ENCODE measurements around the gene DPM3.
A peak's percentile ranks its signal among the peaks of the same experiment; 100 is the strongest.

DPM3 gene

DNA sequence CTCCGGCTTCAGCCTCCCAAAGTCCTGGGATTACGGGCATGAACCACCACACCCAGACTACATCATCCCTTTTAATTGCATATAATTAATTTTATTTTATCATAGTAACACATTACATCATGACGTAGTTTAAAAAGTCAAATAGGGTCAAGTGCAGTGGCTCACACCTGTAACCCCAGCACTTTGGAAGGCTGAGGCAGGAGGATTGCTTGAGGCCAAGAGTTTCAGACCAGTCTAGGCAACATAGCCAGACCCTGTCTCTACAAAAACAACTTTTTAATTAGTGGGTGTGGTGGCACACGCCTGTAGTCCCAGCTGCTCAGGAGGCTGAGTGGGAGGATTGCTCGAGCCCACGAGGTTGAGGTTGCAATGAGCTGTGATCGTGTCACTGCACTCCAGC lies 41.0 kb downstream of the DPM3 start:
- Histone ChIP-seq H3K27ac (ENCODE audit: low read depth, low read length) (no peak overlapping the region), H3K9ac (ENCODE audit: low read depth in 1 of 2, low read length in 2 of 2) (no peak overlapping the region), H3K9me3 (ENCODE audit: control insufficient read depth in 1 of 2, low read length in 2 of 2) (no peaks in the 10 kb centered on the region), H3K27me3 (ENCODE audit: control insufficient read depth in 1 of 2, insufficient read depth in 2 of 2, low read length in 2 of 2) (no peaks in the 10 kb centered on the region), H3K4me1 (ENCODE audit: control insufficient read depth in 1 of 2, insufficient read depth in 2 of 2, low read length in 2 of 2) (peaks cover 0 to 9% of the 10 kb centered on the region in 2 donors), H3K36me3 (ENCODE audit: control insufficient read depth in 1 of 2, insufficient read depth in 2 of 2, low read length in 2 of 2) (no peaks in the 10 kb centered on the region), H3K4me3 (ENCODE audit: low read depth in 1 of 2, low read length in 2 of 2) (no peak overlapping the region)

DNA sequence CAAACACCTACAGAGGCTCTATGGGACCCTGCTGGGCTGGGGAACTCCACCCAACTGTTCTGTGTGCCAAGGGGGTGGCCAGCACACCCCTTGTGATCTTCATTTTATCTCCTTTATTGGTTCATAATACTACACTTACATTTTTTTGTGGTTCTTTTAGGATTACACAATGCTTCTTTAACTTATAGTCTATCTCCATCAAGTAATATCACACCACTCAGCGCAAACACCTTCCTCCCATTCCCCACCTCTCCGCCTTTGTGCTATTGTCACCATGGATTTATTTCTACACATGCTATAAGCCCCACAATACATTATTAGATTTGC lies 45.7 kb downstream of the DPM3 start:
- Histone ChIP-seq H3K36me3 (ENCODE audit: control insufficient read depth in 1 of 2, insufficient read depth in 2 of 2, low read length in 2 of 2) (no peaks in the 10 kb centered on the region), H3K27ac (ENCODE audit: low read depth, low read length) (no peak overlapping the region), H3K9me3 (ENCODE audit: control insufficient read depth in 1 of 2, low read length in 2 of 2) (no peaks in the 10 kb centered on the region), H3K4me1 (ENCODE audit: control insufficient read depth in 1 of 2, insufficient read depth in 2 of 2, low read length in 2 of 2) (peaks cover 15 to 16% of the 10 kb centered on the region in 2 donors), H3K4me3 (ENCODE audit: low read depth in 1 of 2, low read length in 2 of 2) (no peak overlapping the region), H3K9ac (ENCODE audit: low read depth in 1 of 2, low read length in 2 of 2) (peak overlapping the region in 1 of 2 donors; percentile 32), H3K27me3 (ENCODE audit: control insufficient read depth in 1 of 2, insufficient read depth in 2 of 2, low read length in 2 of 2) (no peaks in the 10 kb centered on the region)

DNA sequence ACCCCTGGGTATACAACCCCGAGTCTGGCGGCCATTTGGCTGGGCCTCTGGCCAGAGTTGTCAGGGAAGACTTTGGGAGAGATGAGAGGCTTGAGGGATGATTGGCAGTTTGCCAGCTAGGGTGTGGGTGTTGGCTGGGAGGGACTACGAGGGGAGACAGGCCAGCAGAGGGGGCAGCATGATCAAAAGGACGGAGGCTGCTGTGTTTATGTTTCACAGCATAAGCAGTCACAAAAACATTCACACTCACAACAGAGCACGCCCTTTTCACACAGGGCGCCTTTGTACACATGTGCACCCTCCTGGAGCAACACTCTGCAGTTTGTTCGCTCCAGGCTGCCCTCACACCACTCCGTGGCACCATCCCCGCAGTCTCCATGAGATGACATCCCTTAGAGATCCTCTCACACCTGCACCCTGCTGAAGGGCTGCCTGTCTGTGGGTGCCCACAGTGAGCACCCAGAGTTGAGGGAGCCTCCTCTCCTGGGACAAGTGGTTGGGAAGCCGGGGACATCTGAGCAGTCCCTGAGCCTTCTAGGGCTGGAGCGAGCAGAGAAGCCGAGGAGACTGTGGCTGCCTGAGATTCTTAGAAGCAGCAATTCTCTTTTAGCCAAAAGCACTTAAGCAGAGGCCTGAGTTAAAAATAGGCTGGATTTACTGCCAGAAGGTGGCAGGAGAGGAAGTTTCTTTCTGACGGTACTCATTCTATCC lies 46.3 kb downstream of the DPM3 start:
- peak overlapping the region in 1 of 2 donors; percentile 32 for H3K9ac ChIP-seq (ENCODE audit: low read depth in 1 of 2, low read length in 2 of 2)
- no peak overlapping the region for H3K4me3 ChIP-seq (ENCODE audit: low read depth in 1 of 2, low read length in 2 of 2)
- H3K27ac ChIP-seq (ENCODE audit: low read depth, low read length) = no peak overlapping the region
- no peaks in the 10 kb centered on the region for H3K36me3 ChIP-seq (ENCODE audit: control insufficient read depth in 1 of 2, insufficient read depth in 2 of 2, low read length in 2 of 2)
- no peaks in the 10 kb centered on the region for H3K9me3 ChIP-seq (ENCODE audit: control insufficient read depth in 1 of 2, low read length in 2 of 2)
- H3K4me1 ChIP-seq (ENCODE audit: control insufficient read depth in 1 of 2, insufficient read depth in 2 of 2, low read length in 2 of 2) = peaks cover 15 to 16% of the 10 kb centered on the region in 2 donors
- H3K27me3 ChIP-seq (ENCODE audit: control insufficient read depth in 1 of 2, insufficient read depth in 2 of 2, low read length in 2 of 2) = no peaks in the 10 kb centered on the region

DNA sequence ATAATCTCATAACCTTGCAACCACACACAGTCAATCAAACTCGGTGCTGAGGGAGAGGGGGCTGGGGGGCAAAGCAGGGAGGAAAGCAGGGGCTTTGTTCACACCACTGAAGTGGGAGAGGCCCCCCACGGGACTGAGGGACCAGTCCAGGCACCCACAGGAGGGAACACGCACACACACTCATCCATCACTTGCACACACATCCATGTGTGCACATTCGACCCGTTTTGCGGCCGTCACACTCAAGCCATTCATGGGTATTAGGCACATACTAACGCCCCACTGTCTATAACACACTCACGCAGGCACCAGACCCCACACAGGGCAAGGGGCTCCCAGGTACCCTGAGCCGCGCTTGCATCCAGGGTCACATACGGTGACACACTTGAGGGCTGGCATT lies 47.7 kb downstream of the DPM3 start:
- Histone ChIP-seq H3K4me1 (ENCODE audit: control insufficient read depth in 1 of 2, insufficient read depth in 2 of 2, low read length in 2 of 2) (peaks cover 15 to 16% of the 10 kb centered on the region in 2 donors), H3K27me3 (ENCODE audit: control insufficient read depth in 1 of 2, insufficient read depth in 2 of 2, low read length in 2 of 2) (no peaks in the 10 kb centered on the region), H3K36me3 (ENCODE audit: control insufficient read depth in 1 of 2, insufficient read depth in 2 of 2, low read length in 2 of 2) (no peaks in the 10 kb centered on the region), H3K4me3 (ENCODE audit: low read depth in 1 of 2, low read length in 2 of 2) (no peak overlapping the region), H3K27ac (ENCODE audit: low read depth, low read length) (no peak overlapping the region), H3K9me3 (ENCODE audit: control insufficient read depth in 1 of 2, low read length in 2 of 2) (no peaks in the 10 kb centered on the region), H3K9ac (ENCODE audit: low read depth in 1 of 2, low read length in 2 of 2) (no peak overlapping the region)

DNA sequence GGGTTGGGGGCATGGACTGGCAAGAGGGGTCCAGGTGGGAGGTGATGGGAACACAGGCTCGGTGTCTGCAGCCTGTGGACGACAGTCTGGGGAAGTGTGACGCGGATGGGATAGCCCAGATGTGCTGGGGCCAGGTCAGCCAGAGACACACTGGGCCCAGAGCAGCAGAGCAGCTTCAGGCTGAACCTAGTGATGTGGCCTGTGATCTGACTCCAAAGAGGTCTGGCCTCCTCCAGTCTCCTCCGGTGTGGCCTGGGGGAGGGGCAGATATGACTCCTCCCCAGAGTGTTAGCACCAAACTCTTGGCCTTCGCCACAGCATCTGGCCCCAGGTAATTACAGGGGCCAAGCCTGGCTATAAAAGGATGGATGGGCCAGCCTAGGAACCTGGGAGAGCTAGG lies 48.2 kb downstream of the DPM3 start:
- Histone ChIP-seq H3K9ac (ENCODE audit: low read depth in 1 of 2, low read length in 2 of 2) (no peak overlapping the region), H3K4me3 (ENCODE audit: low read depth in 1 of 2, low read length in 2 of 2) (no peak overlapping the region), H3K27ac (ENCODE audit: low read depth, low read length) (no peak overlapping the region), H3K36me3 (ENCODE audit: control insufficient read depth in 1 of 2, insufficient read depth in 2 of 2, low read length in 2 of 2) (no peaks in the 10 kb centered on the region), H3K27me3 (ENCODE audit: control insufficient read depth in 1 of 2, insufficient read depth in 2 of 2, low read length in 2 of 2) (no peaks in the 10 kb centered on the region), H3K4me1 (ENCODE audit: control insufficient read depth in 1 of 2, insufficient read depth in 2 of 2, low read length in 2 of 2) (peaks cover 15 to 16% of the 10 kb centered on the region in 2 donors), H3K9me3 (ENCODE audit: control insufficient read depth in 1 of 2, low read length in 2 of 2) (no peaks in the 10 kb centered on the region)

DNA sequence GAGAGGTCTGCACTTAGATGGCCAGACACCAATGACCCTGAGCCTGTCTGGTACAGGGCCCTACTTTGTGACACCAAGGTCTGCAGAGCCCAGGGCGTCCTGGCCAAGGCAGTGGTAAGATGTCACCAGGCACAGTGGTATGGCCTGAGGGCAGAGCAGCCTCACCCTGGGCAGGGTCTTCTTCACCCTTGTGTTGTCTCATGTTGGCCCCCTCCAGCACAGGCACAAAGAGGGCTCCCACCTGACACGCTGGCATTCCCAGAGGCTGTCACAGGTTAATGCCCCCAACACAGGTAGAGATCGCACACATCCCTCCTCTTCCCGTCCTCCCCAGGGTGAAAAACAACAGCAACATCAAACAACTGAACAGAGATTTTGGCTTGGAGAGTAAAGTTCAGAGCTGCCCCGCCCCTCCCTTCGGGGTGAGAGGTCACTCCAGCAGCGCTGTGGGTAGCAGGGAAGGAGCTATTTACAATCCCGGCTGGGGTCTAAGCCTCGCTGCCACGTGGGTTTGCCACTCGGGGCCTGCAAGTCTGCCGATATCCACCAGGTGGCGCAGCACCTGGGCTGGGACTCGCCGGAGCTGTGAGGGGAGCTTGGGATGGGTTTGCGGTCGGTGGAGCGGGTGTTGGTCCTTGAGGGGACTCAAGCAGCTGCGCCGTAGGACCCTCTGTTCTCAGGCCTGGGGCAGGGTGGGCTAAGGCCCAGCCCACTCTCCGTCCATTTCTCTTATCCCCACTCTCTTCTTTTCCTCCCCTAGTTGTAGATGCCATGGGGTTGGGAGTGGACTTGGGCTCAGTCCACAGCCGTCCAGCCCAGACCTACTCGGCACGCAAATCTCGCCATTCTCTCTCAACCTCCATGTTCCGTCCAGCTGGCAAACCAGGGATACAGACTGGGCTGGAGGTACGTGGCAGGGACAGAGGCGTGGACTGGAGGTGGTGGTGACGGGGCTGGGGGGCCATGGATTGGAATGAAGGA lies 49.0 kb downstream of the DPM3 start:
- H3K9me3 ChIP-seq (ENCODE audit: control insufficient read depth in 1 of 2, low read length in 2 of 2) = no peaks in the 10 kb centered on the region
- no peak overlapping the region for H3K27ac ChIP-seq (ENCODE audit: low read depth, low read length)
- H3K4me3 ChIP-seq (ENCODE audit: low read depth in 1 of 2, low read length in 2 of 2) = peak overlapping the region in 1 of 2 donors; percentile 28
- H3K9ac ChIP-seq (ENCODE audit: low read depth in 1 of 2, low read length in 2 of 2) = peak overlapping the region; percentile 27 to 35
- no peaks in the 10 kb centered on the region for H3K36me3 ChIP-seq (ENCODE audit: control insufficient read depth in 1 of 2, insufficient read depth in 2 of 2, low read length in 2 of 2)
- H3K27me3 ChIP-seq (ENCODE audit: control insufficient read depth in 1 of 2, insufficient read depth in 2 of 2, low read length in 2 of 2) = no peaks in the 10 kb centered on the region
- H3K4me1 ChIP-seq (ENCODE audit: control insufficient read depth in 1 of 2, insufficient read depth in 2 of 2, low read length in 2 of 2) = peaks cover 16 to 17% of the 10 kb centered on the region in 2 donors

All from duodenal mucosa (tissue), 2 donors.